HepG2 (cell line): ENCODE measurements around the gene DENND4A. TPM values are rescaled to one million over a fixed set of nuclear protein-coding genes. Genes with fewer than 3 reads are reported as not detected.

ENCODE experiments used
- MIXL1 ChIP-seq: IDR thresholded peaks from 2 replicates; pipeline ENCODE4 v1.6.1; 2016
- ZNF430 ChIP-seq: sonication (generic); formaldehyde crosslinking; IDR thresholded peaks from 2 replicates; pipeline ENCODE4 v1.9.0; 2021; ENCODE audit warnings: mild to moderate bottlenecking, missing genetic modification reagents
- ZNF766 ChIP-seq: sonication (generic); formaldehyde crosslinking; IDR thresholded peaks from 2 replicates; pipeline ENCODE4 v1.5.0; 2020; ENCODE audit warnings: missing genetic modification reagents, borderline replicate concordance
- ZNF792 ChIP-seq: IDR thresholded peaks from 2 replicates; pipeline ENCODE4 v1.6.1; 2016
- polyA plus RNA-seq, 8 experiments: library from polyadenylated mRNA; depleted of rRNA in 3 of 8; stranded (reverse) in 7 of 8; unstranded in 1 of 8; fragments of >200 nt; fragmentation: Illumina TruSeq in 4 of 8; extraction: Trizol in 4 of 8; gene quantifications; 2 replicates each; pipeline versions ENCODE4 v1.2.1 to v1.2.3, GENCODE V29; 2011 to 2016; ENCODE audit warnings: low read depth in 4 of 8, missing spikeins in 1 of 8, mixed read lengths in 1 of 8; ENCODE audit not compliant: insufficient read depth in 1 of 8
- total RNA-seq, 5 experiments: library from RNA; depleted of rRNA; stranded (reverse); fragments of >200 nt; fragmentation: Illumina TruSeq; extraction: Trizol; gene quantifications; 2 replicates each; pipeline ENCODE4 v1.2.3, GENCODE V29; 2016; ENCODE audit warnings: low read depth in 1 of 5
- TF ChIP-seq, protein P1 (sequence below): IDR thresholded peaks from 2 replicates; pipeline ENCODE4 v1.4.0; 2020; ENCODE audit warnings: mild to moderate bottlenecking, missing genetic modification reagents
- TF ChIP-seq, protein P2 (sequence below): sonication (generic); formaldehyde crosslinking; IDR thresholded peaks from 2 replicates; pipeline ENCODE4 v1.4.0; 2020; ENCODE audit warnings: missing genetic modification reagents, borderline replicate concordance
- TF ChIP-seq, protein P3 (sequence below): sonication (generic); formaldehyde crosslinking; IDR thresholded peaks from 2 replicates; pipeline ENCODE4 v1.5.1; 2020; ENCODE audit warnings: missing genetic modification reagents, mild to moderate bottlenecking, borderline replicate concordance
- TF ChIP-seq, protein P4 (sequence below): sonication (generic); formaldehyde crosslinking; IDR thresholded peaks from 2 replicates; pipeline ENCODE4 v1.4.0; 2020; ENCODE audit warnings: missing genetic modification reagents, low read depth, mild to moderate bottlenecking, borderline replicate concordance

DENND4A gene
- total and polyA plus RNA-seq, 2 of the 13 experiments (the other 11 are each of a cell fraction or from before 2014, with no cell fraction given): 13.2 to 18.6 TPM

DNA sequence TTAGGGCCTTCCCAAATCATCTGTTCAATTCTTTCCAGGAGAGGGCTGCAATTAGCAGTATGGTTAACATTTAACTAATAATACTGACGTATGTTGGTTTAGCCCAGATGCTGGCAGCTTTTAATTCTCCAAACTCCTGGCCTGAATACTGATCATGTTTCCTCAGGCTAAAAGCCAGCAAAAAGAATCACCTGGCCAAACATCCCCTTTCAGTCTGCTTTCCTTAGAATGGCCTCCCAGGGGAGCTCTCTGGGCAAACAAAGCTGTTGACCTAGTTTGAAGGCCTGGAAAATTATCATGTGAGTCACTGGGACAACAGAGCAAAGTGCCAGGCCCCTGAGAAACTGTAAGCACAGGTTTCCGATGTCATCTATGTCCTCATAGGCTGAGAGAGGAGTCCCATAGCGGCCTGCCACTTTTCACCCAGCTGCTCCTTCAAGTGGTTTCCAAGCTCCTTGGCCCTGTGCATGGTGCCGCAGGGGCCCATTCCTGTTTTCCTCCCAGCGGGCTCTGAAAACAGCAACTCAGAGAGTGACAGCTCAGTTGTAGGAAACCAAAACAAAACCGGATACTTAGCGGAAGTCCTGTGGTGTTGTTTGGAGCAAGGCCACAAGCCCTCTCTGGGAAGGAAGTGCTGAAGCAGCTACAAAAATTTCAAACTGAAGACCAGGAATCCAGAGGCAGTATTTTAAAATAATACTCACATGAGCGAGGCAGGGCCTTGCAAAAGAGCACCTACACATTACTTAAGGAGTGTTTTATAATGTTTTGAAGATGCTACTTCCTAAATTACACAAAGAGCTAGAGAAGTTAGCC, 40.7 kb upstream of the DENND4A start (continued):
- TF ChIP-seq, protein P1, sequence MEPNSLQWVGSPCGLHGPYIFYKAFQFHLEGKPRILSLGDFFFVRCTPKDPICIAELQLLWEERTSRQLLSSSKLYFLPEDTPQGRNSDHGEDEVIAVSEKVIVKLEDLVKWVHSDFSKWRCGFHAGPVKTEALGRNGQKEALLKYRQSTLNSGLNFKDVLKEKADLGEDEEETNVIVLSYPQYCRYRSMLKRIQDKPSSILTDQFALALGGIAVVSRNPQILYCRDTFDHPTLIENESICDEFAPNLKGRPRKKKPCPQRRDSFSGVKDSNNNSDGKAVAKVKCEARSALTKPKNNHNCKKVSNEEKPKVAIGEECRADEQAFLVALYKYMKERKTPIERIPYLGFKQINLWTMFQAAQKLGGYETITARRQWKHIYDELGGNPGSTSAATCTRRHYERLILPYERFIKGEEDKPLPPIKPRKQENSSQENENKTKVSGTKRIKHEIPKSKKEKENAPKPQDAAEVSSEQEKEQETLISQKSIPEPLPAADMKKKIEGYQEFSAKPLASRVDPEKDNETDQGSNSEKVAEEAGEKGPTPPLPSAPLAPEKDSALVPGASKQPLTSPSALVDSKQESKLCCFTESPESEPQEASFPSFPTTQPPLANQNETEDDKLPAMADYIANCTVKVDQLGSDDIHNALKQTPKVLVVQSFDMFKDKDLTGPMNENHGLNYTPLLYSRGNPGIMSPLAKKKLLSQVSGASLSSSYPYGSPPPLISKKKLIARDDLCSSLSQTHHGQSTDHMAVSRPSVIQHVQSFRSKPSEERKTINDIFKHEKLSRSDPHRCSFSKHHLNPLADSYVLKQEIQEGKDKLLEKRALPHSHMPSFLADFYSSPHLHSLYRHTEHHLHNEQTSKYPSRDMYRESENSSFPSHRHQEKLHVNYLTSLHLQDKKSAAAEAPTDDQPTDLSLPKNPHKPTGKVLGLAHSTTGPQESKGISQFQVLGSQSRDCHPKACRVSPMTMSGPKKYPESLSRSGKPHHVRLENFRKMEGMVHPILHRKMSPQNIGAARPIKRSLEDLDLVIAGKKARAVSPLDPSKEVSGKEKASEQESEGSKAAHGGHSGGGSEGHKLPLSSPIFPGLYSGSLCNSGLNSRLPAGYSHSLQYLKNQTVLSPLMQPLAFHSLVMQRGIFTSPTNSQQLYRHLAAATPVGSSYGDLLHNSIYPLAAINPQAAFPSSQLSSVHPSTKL: peak; percentile 90
- TF ChIP-seq ZNF792 (CRISPR knock-in tag) (no peak), MIXL1 (peak; percentile 74; the same call in 1 of the 2 replicates), ZNF766 (peak; percentile 72; the same call in 1 of the 2 replicates), ZNF430 (peak; percentile 55; the same call in 1 of the 2 replicates)
- TF ChIP-seq, protein P2, sequence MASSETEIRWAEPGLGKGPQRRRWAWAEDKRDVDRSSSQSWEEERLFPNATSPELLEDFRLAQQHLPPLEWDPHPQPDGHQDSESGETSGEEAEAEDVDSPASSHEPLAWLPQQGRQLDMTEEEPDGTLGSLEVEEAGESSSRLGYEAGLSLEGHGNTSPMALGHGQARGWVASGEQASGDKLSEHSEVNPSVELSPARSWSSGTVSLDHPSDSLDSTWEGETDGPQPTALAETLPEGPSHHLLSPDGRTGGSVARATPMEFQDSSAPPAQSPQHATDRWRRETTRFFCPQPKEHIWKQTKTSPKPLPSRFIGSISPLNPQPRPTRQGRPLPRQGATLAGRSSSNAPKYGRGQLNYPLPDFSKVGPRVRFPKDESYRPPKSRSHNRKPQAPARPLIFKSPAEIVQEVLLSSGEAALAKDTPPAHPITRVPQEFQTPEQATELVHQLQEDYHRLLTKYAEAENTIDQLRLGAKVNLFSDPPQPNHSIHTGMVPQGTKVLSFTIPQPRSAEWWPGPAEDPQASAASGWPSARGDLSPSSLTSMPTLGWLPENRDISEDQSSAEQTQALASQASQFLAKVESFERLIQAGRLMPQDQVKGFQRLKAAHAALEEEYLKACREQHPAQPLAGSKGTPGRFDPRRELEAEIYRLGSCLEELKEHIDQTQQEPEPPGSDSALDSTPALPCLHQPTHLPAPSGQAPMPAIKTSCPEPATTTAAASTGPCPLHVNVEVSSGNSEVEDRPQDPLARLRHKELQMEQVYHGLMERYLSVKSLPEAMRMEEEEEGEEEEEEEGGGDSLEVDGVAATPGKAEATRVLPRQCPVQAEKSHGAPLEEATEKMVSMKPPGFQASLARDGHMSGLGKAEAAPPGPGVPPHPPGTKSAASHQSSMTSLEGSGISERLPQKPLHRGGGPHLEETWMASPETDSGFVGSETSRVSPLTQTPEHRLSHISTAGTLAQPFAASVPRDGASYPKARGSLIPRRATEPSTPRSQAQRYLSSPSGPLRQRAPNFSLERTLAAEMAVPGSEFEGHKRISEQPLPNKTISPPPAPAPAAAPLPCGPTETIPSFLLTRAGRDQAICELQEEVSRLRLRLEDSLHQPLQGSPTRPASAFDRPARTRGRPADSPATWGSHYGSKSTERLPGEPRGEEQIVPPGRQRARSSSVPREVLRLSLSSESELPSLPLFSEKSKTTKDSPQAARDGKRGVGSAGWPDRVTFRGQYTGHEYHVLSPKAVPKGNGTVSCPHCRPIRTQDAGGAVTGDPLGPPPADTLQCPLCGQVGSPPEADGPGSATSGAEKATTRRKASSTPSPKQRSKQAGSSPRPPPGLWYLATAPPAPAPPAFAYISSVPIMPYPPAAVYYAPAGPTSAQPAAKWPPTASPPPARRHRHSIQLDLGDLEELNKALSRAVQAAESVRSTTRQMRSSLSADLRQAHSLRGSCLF: no peak; the same call in 1 of the 2 replicates
- TF ChIP-seq, protein P3, sequence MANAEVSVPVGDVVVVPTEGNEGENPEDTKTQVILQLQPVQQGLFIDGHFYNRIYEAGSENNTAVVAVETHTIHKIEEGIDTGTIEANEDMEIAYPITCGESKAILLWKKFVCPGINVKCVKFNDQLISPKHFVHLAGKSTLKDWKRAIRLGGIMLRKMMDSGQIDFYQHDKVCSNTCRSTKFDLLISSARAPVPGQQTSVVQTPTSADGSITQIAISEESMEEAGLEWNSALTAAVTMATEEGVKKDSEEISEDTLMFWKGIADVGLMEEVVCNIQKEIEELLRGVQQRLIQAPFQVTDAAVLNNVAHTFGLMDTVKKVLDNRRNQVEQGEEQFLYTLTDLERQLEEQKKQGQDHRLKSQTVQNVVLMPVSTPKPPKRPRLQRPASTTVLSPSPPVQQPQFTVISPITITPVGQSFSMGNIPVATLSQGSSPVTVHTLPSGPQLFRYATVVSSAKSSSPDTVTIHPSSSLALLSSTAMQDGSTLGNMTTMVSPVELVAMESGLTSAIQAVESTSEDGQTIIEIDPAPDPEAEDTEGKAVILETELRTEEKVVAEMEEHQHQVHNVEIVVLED: peak; percentile 53; the same call in 1 of the 2 replicates
- TF ChIP-seq, protein P4, sequence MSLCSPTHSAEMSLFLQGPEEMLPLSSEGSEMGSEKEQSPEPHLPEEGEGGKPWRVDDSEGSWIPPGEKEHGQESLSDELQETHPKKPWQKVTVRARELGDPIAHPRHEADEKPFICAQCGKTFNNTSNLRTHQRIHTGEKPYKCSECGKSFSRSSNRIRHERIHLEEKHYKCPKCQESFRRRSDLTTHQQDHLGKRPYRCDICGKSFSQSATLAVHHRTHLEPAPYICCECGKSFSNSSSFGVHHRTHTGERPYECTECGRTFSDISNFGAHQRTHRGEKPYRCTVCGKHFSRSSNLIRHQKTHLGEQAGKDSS (CRISPR knock-in tag): peak; percentile 60; the same call in 1 of the 2 replicates
